A549 (cell line): Measurements from ENCODE around the gene UBE3B. TPM values are rescaled to one million over a fixed set of nuclear protein-coding genes. Genes with fewer than 3 reads are reported as not detected.

Experiments
- ATAC-seq, 2 experiments: fragments of 200-7000 bp in 1 of 2; fragments of >200 bp in 1 of 2; cut with Nextera tagmentation in 1 of 2; cut with Tn5 transposase in 1 of 2; 3 replicates each; pipeline versions ENCODE4 v1.8.0 to v1.9.1; 2018 to 2020; ENCODE audit warnings: mild to moderate bottlenecking in 1 of 2, moderate library complexity in 1 of 2
- CTCF ChIA-PET: fragments of 300-600 bp; sonication (Branson Sonifier 250); formaldehyde crosslinking; extraction: SDS; loops from one replicate; lab custom pipeline; 2021; ENCODE audit warnings: antibody characterized with exemption, inconsistent platforms; lab: Yijun Ruan, JAX
- POLR2A ChIA-PET: fragments of 350-600 bp; formaldehyde crosslinking; extraction: SDS; loops from one replicate; lab custom pipeline; 2021; ENCODE audit warnings: antibody characterized with exemption, inconsistent platforms; lab: Yijun Ruan, JAX
- DNase-seq, 2 experiments: peaks; one replicate each; pipeline versions ENCODE4 v3.0.0 to v3.0.0-alpha.2; 2011 to 2016; ENCODE audit warnings: low read depth in 1 of 2, low spot score in 1 of 2
- FAIRE-seq: peaks from 2 replicates; lab custom pipeline; 2011; peaks lifted over from hg19 to GRCh38; lab: Jason Lieb, UNC
- H3K27ac ChIP-seq, 2 experiments: fragments of >200 bp; sonication (Bioruptor Twin); formaldehyde crosslinking; 3 replicates each; pipeline ENCODE4 v1.5.1; 2016 to 2017
- H3K4me1 ChIP-seq: fragments of >200 bp; sonication (Bioruptor Twin); formaldehyde crosslinking; 3 replicates; pipeline ENCODE4 v1.6.1; 2016
- H3K4me2 ChIP-seq: fragments of >200 bp; sonication (Bioruptor Twin); formaldehyde crosslinking; 3 replicates; pipeline ENCODE4 v1.6.1; 2016
- H3K4me3 ChIP-seq: fragments of >200 bp; sonication (Bioruptor Twin); formaldehyde crosslinking; 3 replicates; pipeline ENCODE4 v1.5.1; 2016
- H3K9me3 ChIP-seq: fragments of >200 bp; sonication (Bioruptor Twin); formaldehyde crosslinking; 3 replicates; pipeline ENCODE4 v1.6.1; 2016
- BCL3 ChIP-seq: fragments of >200 bp; sonication (Bioruptor Twin); formaldehyde crosslinking; IDR thresholded peaks from 3 replicates; pipeline ENCODE4 v1.6.1; 2016
- BHLHE40 ChIP-seq: IDR thresholded peaks from 2 replicates; pipeline ENCODE4 v1.6.1; 2012; ENCODE audit warnings: low read depth, low read length, inconsistent platforms
- CHD2 ChIP-seq: fragments of 150-350 bp; IDR thresholded peaks from 2 replicates; pipeline ENCODE4 v1.6.1; 2014; ENCODE audit warnings: low read length; ENCODE audit not compliant: partially characterized antibody
- EHF ChIP-seq: fragments of 250-450 bp; sonication (Bioruptor Pico); IDR thresholded peaks from 2 replicates; pipeline ENCODE4 v1.5.0; 2020; ENCODE audit warnings: mild to moderate bottlenecking
- EHMT2 ChIP-seq: fragments of 200-600 bp; sonication (generic); IDR thresholded peaks from 2 replicates; pipeline ENCODE4 v1.6.1; 2016; ENCODE audit warnings: antibody characterized with exemption, low read depth, mild to moderate bottlenecking, moderate library complexity
- ESRRA ChIP-seq: fragments of 150-350 bp; IDR thresholded peaks from 2 replicates; pipeline ENCODE4 v1.6.1; 2014; ENCODE audit warnings: mild to moderate bottlenecking, low read length, borderline replicate concordance
- FOSL2 ChIP-seq, 2 experiments: fragments of 450-650 bp in 1 of 2; fragments of >200 bp in 1 of 2; sonication (Bioruptor Twin) in 1 of 2; formaldehyde crosslinking; IDR thresholded peaks; 2 replicates each; pipeline versions ENCODE4 v1.5.0 to v1.6.1; 2016 to 2020; ENCODE audit warnings: mild to moderate bottlenecking in 1 of 2, moderate library complexity in 1 of 2
- FOXS1 ChIP-seq: fragments of 250-450 bp; sonication (Bioruptor Pico); IDR thresholded peaks from 2 replicates; pipeline ENCODE4 v1.5.0; 2020; ENCODE audit warnings: mild to moderate bottlenecking, moderate library complexity
- HDAC2 ChIP-seq: fragments of 200-600 bp; sonication (generic); IDR thresholded peaks from 2 replicates; pipeline ENCODE4 v1.6.1; 2016
- HOXB5 ChIP-seq: fragments of 250-450 bp; sonication (Bioruptor Pico); IDR thresholded peaks from 2 replicates; pipeline ENCODE4 v1.5.0; 2020; ENCODE audit warnings: mild to moderate bottlenecking, moderate library complexity
- JUN ChIP-seq, 2 experiments: fragments of >200 bp; sonication (Bioruptor Twin); formaldehyde crosslinking; IDR thresholded peaks; 2 replicates in 1 of 2; 3 replicates in 1 of 2; pipeline ENCODE4 v1.6.1; 2016 to 2017
- MAFK ChIP-seq: fragments of 450-650 bp; IDR thresholded peaks from 2 replicates; pipeline ENCODE4 v1.6.1; 2014; ENCODE audit not compliant: partially characterized antibody
- MYC ChIP-seq: IDR thresholded peaks from 2 replicates; pipeline ENCODE4 v1.6.1; 2012; ENCODE audit warnings: mild to moderate bottlenecking, inconsistent platforms, low read length, improper control_type of control experiment, borderline replicate concordance
- POLR2A ChIP-seq: IDR thresholded peaks from 2 replicates; pipeline ENCODE4 v1.6.1; 2012; ENCODE audit warnings: mild to moderate bottlenecking, low read length
- POLR2AphosphoS2 ChIP-seq: conservative IDR thresholded peaks from 2 replicates; pipeline ENCODE4 v1.6.1; 2012; ENCODE audit warnings: low read length, improper control_type of control experiment, inconsistent platforms
- RAD21 ChIP-seq, 2 experiments: fragments of >200 bp in 1 of 2; sonication (Bioruptor Twin) in 1 of 2; formaldehyde crosslinking in 1 of 2; IDR thresholded peaks in 1 of 2; conservative IDR thresholded peaks in 1 of 2; 2 replicates in 1 of 2; 3 replicates in 1 of 2; pipeline ENCODE4 v1.6.1; 2012 to 2018; ENCODE audit warnings: inconsistent platforms in 1 of 2
- RFX5 ChIP-seq: fragments of 450-650 bp; IDR thresholded peaks from 2 replicates; pipeline ENCODE4 v1.7.1; 2014; ENCODE audit warnings: antibody characterized with exemption, mild to moderate bottlenecking, moderate library complexity
- SREBF2 ChIP-seq: fragments of 450-650 bp; IDR thresholded peaks from 2 replicates; pipeline ENCODE4 v1.6.1; 2014; ENCODE audit warnings: mild to moderate bottlenecking, moderate library complexity
- TFCP2L1 ChIP-seq: fragments of 250-450 bp; sonication (Bioruptor Pico); IDR thresholded peaks from 2 replicates; pipeline ENCODE4 v1.5.0; 2021; ENCODE audit warnings: mild to moderate bottlenecking
- TP53 ChIP-seq: fragments of 250-450 bp; sonication (Bioruptor Pico); IDR thresholded peaks from 2 replicates; pipeline ENCODE4 v1.5.0; 2021; ENCODE audit warnings: mild to moderate bottlenecking, moderate library complexity
- ZC3H11A ChIP-seq: fragments of 450-650 bp; IDR thresholded peaks from 2 replicates; pipeline ENCODE4 v1.6.1; 2014; ENCODE audit warnings: antibody characterized with exemption, mild to moderate bottlenecking
- ZFP36 ChIP-seq: fragments of 450-650 bp; IDR thresholded peaks from 2 replicates; pipeline ENCODE4 v1.6.1; 2014; ENCODE audit warnings: borderline replicate concordance; ENCODE audit not compliant: partially characterized antibody
- WGBS: methylation state at CpG from one replicate; pipeline ENCODE4 v1.1.6; 2017; ENCODE audit errors: missing lambda C conversion rate; 5-methylcytosine and 5-hydroxymethylcytosine counted together
- polyA plus RNA-seq, 4 experiments: library from polyadenylated mRNA; depleted of rRNA in 3 of 4; stranded (reverse); fragments of >200 nt; fragmentation: RNase III in 1 of 4; extraction: RNeasy Plus Mini Kit Qiagen cat#74134 plus additional on column Dnase treatment in 1 of 4; gene quantifications; 2 replicates in 3 of 4; 3 replicates in 1 of 4; pipeline ENCODE4 v1.2.3, GENCODE V29; 2011 to 2017
- TF ChIP-seq, protein P1 (sequence below): fragments of >200 bp; sonication (Bioruptor Twin); formaldehyde crosslinking; IDR thresholded peaks from 2 replicates; pipeline ENCODE4 v1.6.1; 2016
- TF ChIP-seq, protein P2 (sequence below): IDR thresholded peaks from 2 replicates; pipeline ENCODE4 v1.6.1; 2012; ENCODE audit warnings: low read depth, borderline replicate concordance
- TF ChIP-seq, protein P3 (sequence below): IDR thresholded peaks from 2 replicates; pipeline ENCODE4 v1.6.1; 2012
- TF ChIP-seq, protein P4 (sequence below): fragments of 150-350 bp; IDR thresholded peaks from 2 replicates; pipeline ENCODE4 v1.6.1; 2014; ENCODE audit warnings: low read depth, mild to moderate bottlenecking, low read length
- TF ChIP-seq, protein P5 (sequence below): fragments of 250-450 bp; sonication (Bioruptor Pico); IDR thresholded peaks from 2 replicates; pipeline ENCODE4 v1.5.0; 2021; ENCODE audit warnings: mild to moderate bottlenecking, moderate library complexity, borderline replicate concordance

UBE3B gene
- polyA plus RNA-seq, 2 of the 4 experiments (the other 2 are of a cell fraction): 14.0 to 38.0 TPM

DNA sequence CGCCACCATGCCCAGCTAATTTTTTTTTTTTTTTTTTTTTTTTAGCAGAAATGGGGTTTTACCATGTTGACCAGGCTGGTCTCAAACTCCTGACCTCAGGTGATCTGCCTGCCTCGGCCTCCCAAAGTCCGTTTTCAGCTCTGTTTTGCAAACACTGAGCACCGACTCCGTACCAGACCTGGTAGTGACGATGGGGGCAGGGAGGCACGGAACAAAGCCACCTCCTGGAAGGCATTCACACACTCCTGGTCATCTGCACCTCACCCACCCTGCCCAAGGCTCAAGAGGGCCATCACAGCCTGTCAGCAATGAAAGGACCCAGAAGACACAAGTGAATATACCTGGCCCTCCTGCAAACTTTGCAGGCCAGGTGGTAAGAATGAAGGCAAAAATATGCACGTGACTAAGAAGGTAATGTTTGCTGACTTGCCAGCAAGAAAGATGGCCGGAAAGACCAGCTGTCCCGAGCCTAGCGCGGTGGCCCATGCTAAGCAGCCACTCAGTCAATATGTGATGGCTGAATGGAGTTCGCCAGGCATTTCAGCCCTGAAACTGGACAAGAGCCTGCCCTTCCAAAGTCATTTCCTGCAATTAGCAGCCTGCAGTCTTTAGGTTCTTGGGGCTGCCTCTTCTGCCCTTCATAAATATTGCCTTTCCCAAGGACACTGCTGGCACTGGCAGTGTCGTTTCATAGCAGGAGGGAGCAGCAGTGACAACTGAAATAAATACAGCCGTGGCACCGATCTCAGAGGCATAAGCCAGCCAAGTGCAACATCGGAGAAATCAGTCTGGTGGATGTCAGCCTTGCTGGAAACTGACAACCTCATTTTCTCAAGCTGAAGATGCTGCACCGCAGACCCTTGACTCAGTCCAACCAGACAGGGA lies 78.2 kb downstream of the UBE3B start (continued):
- TF ChIP-seq, protein P1, sequence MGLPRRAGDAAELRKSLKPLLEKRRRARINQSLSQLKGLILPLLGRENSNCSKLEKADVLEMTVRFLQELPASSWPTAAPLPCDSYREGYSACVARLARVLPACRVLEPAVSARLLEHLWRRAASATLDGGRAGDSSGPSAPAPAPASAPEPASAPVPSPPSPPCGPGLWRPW: no peak
- TF ChIP-seq HOXB5 (no peak), FOXS1 (CRISPR knock-in tag) (no peak)

DNA sequence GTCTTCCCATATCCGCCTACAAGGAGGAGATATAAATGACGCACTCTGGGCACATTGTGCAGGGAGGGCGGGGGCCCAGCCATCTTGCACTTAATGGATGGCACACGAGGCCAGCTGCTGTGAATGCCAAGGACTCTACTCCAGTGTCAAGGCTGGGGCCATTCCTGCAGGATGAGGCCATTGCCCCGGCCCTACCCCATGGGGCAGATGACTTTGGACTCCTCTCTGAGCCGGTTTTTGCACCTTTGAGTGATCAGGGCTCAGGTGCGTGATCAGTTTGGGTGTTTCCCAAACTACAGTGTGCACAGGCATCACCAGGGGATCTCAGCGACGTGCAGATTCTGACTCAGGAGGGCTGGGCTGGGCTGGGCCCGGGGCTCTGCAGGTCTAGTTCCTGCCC lies 79.8 kb downstream of the UBE3B start:
- no peak overlapping the region for H3K4me3 ChIP-seq
- ChIA-PET CTCF (no interaction called here), POLR2A (no interaction called here)
- TF ChIP-seq BHLHE40: no peak
- TF ChIP-seq SREBF2: no peak
- TF ChIP-seq TP53 (CRISPR knock-in tag): no peak
- TF ChIP-seq POLR2A: no peak
- no peak for TF ChIP-seq JUN (IDR thresholded peaks at IDR 0.05)
- TF ChIP-seq POLR2AphosphoS2: no peak
- TF ChIP-seq ZC3H11A: no peak
- TF ChIP-seq MYC: no peak
- TF ChIP-seq BCL3: no peak
- no peak for TF ChIP-seq ZFP36
- TF ChIP-seq HDAC2: no peak
- no peak for TF ChIP-seq CHD2
- ATAC-seq (no peak), FAIRE-seq (no peak), DNase-seq (no peak)
- H3K4me1 ChIP-seq: no peaks in the 10 kb centered on the region
- no peak overlapping the region for H3K4me2 ChIP-seq
- no peak overlapping the region for H3K27ac ChIP-seq
- H3K9me3 ChIP-seq: peaks cover 3% of the 10 kb centered on the region; the same call in 2 of the 3 replicates
- WGBS: 70% methylated on average over 7 of the region's 10 CpGs

DNA sequence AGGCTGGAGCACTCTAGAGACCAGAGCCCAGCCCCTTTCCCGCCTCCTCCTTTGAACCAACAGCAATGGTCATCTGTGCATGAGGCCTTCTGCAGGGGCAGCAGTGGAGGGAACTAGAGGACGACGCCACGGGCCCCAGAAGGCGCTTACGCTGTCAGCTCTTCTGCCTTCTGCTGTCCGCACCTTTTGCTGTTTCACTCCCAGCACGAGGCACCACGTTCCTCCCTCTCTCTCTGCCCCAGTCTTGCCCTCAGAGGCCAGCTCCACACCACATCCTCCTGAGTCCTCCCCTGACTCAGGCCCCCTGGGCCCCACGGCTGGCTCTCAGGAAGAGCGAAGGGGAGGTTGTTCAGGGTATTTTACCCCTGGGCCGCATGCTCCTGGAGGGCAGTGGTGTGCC lies 80.4 kb downstream of the UBE3B start:
- no peak for DNase-seq
- Histone ChIP-seq H3K4me2 (no peak overlapping the region), H3K4me3 (no peak overlapping the region), H3K9me3 (peaks cover 4% of the 10 kb centered on the region; the same call in 2 of the 3 replicates), H3K4me1 (no peaks in the 10 kb centered on the region), H3K27ac (no peak overlapping the region)
- ChIA-PET CTCF (interaction anchor here (1.1 kb wide), 1 partner anchor 287 kb away, joined by 3 read pairs; no protein-coding TSS in a partner anchor), POLR2A (no interaction called here)
- no peak for FAIRE-seq
- ATAC-seq: no peak
- WGBS: 86% methylated on average over 12 of the region's 12 CpGs
- TF ChIP-seq TFCP2L1: no peak
- no peak for TF ChIP-seq SREBF2
- TF ChIP-seq MYC: no peak
- no peak for TF ChIP-seq EHMT2
- TF ChIP-seq ZC3H11A: no peak
- no peak for TF ChIP-seq RAD21 (conservative IDR thresholded peaks at IDR 0.05 in 1 of 2, IDR thresholded peaks at IDR 0.05 in 1 of 2)
- TF ChIP-seq, protein P2, sequence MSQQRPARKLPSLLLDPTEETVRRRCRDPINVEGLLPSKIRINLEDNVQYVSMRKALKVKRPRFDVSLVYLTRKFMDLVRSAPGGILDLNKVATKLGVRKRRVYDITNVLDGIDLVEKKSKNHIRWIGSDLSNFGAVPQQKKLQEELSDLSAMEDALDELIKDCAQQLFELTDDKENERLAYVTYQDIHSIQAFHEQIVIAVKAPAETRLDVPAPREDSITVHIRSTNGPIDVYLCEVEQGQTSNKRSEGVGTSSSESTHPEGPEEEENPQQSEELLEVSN: no peak
- no peak for TF ChIP-seq RFX5
- TF ChIP-seq MAFK: no peak
- TF ChIP-seq FOSL2 (IDR thresholded peaks at IDR 0.05): no peak
- TF ChIP-seq FOSL2 (CRISPR knock-in tag; IDR thresholded peaks at IDR 0.05): no peak
- TF ChIP-seq, protein P1: no peak
- TF ChIP-seq, protein P3, sequence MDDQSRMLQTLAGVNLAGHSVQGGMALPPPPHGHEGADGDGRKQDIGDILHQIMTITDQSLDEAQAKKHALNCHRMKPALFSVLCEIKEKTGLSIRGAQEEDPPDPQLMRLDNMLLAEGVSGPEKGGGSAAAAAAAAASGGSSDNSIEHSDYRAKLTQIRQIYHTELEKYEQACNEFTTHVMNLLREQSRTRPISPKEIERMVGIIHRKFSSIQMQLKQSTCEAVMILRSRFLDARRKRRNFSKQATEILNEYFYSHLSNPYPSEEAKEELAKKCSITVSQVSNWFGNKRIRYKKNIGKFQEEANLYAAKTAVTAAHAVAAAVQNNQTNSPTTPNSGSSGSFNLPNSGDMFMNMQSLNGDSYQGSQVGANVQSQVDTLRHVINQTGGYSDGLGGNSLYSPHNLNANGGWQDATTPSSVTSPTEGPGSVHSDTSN: no peak
- TF ChIP-seq, protein P4, sequence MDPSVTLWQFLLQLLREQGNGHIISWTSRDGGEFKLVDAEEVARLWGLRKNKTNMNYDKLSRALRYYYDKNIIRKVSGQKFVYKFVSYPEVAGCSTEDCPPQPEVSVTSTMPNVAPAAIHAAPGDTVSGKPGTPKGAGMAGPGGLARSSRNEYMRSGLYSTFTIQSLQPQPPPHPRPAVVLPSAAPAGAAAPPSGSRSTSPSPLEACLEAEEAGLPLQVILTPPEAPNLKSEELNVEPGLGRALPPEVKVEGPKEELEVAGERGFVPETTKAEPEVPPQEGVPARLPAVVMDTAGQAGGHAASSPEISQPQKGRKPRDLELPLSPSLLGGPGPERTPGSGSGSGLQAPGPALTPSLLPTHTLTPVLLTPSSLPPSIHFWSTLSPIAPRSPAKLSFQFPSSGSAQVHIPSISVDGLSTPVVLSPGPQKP: no peak
- TF ChIP-seq, protein P5, sequence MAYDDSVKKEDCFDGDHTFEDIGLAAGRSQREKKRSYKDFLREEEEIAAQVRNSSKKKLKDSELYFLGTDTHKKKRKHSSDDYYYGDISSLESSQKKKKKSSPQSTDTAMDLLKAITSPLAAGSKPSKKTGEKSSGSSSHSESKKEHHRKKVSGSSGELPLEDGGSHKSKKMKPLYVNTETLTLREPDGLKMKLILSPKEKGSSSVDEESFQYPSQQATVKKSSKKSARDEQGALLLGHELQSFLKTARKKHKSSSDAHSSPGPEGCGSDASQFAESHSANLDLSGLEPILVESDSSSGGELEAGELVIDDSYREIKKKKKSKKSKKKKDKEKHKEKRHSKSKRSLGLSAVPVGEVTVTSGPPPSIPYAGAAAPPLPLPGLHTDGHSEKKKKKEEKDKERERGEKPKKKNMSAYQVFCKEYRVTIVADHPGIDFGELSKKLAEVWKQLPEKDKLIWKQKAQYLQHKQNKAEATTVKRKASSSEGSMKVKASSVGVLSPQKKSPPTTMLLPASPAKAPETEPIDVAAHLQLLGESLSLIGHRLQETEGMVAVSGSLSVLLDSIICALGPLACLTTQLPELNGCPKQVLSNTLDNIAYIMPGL (CRISPR knock-in tag): no peak
- TF ChIP-seq BCL3: no peak
- no peak for TF ChIP-seq ESRRA
- TF ChIP-seq EHF (CRISPR knock-in tag): no peak
